AG10803 (cell line): ENCODE results near the gene MTURN.

Experiments used
- DNase-seq: peaks from one replicate; pipeline ENCODE4 v3.0.0; 2010; ENCODE audit warnings: low read depth
- H3K4me3 ChIP-seq: 2 replicates; pipeline ENCODE4 v1.5.1; 2011; ENCODE audit warnings: mild to moderate bottlenecking, low read length, control low read depth
- CTCF ChIP-seq: conservative IDR thresholded peaks from 2 replicates; pipeline ENCODE4 v1.5.1; 2011; ENCODE audit warnings: mild to moderate bottlenecking, low read length, control low read depth, inconsistent platforms

MTURN gene

GRCh38 chr7:30178748-30179436, 44.1 kb downstream of the MTURN start:
- DNase-seq, result no peak
- no peak overlapping the region for H3K4me3 ChIP-seq
- no peak for TF ChIP-seq CTCF

GRCh38 chr7:30180718-30181117, 45.9 kb downstream of the MTURN start:
- no peak for DNase-seq
- H3K4me3 ChIP-seq, result no peak overlapping the region
- no peak for TF ChIP-seq CTCF

- no peak for TF ChIP-seq CTCF
- DNase-seq, result no peak
- H3K4me3 ChIP-seq, result no peak overlapping the region
Observed at GRCh38 chr7:30181211-30181610, 46.4 kb downstream of the MTURN start.

- DNase-seq, result no peak
- TF ChIP-seq CTCF, result no peak
- no peak overlapping the region for H3K4me3 ChIP-seq
Observed at GRCh38 chr7:30181736-30182522, 47.1 kb downstream of the MTURN start.

- no peak overlapping the region for H3K4me3 ChIP-seq
- DNase-seq, result no peak
- no peak for TF ChIP-seq CTCF
Observed at GRCh38 chr7:30182814-30183213, 48.0 kb downstream of the MTURN start.

GRCh38 chr7:30183749-30184369, 49.1 kb downstream of the MTURN start:
- no peak for TF ChIP-seq CTCF
- no peak for DNase-seq
- H3K4me3 ChIP-seq, result no peak overlapping the region
